A673 (cell line): ENCODE results near the gene ASB17. TPM values are rescaled to one million over a fixed set of nuclear protein-coding genes. Genes with fewer than 3 reads are reported as not detected.

ENCODE experiments used
- BruUV-seq: library from RNA; stranded (reverse); fragments of 400-500 nt; replicated peaks from 2 replicates; lab custom pipeline; 2021; lab: Mats Ljungman, UMichigan
- CTCF ChIA-PET: fragments of 300-600 bp; sonication (Branson Sonifier 250); formaldehyde crosslinking; loops from one replicate; lab custom pipeline; 2022; ENCODE audit warnings: antibody characterized with exemption; lab: Charles Lee
- POLR2A ChIA-PET: fragments of 300-600 bp; sonication (Branson Sonifier 250); formaldehyde crosslinking; loops from one replicate; lab custom pipeline; 2022; ENCODE audit warnings: antibody characterized with exemption; ENCODE audit not compliant: low non-redundant PET; lab: Charles Lee
- DNase-seq: peaks from one replicate; pipeline ENCODE4 v3.0.0-alpha.2; 2015; ENCODE audit warnings: low spot score
- H3K27ac ChIP-seq: fragments of 200-600 bp; sonication (generic); 2 replicates; pipeline ENCODE4 v1.5.1; 2016; ENCODE audit warnings: mixed run types, low read depth, mild to moderate bottlenecking, mixed read lengths, antibody characterized with exemption, low read length; ENCODE audit not compliant: poor library complexity, severe bottlenecking
- H3K27me3 ChIP-seq: fragments of 200-600 bp; sonication (generic); replicated peaks from 2 replicates; pipeline ENCODE4 v1.6.1; 2017; ENCODE audit warnings: mixed run types, low read depth, mild to moderate bottlenecking, mixed read lengths, antibody characterized with exemption, low read length; ENCODE audit not compliant: insufficient read depth, poor library complexity
- H3K36me3 ChIP-seq: fragments of 200-600 bp; sonication (generic); 2 replicates; pipeline ENCODE4 v1.6.1; 2016; ENCODE audit warnings: mixed run types, mild to moderate bottlenecking, mixed read lengths, antibody characterized with exemption, low read length; ENCODE audit not compliant: insufficient read depth, poor library complexity, severe bottlenecking
- H3K4me1 ChIP-seq: fragments of 200-600 bp; sonication (generic); 2 replicates; pipeline ENCODE4 v1.6.1; 2017; ENCODE audit warnings: mixed run types, mild to moderate bottlenecking, mixed read lengths, antibody characterized with exemption, low read length; ENCODE audit not compliant: insufficient read depth, poor library complexity, severe bottlenecking
- H3K4me3 ChIP-seq: fragments of 200-600 bp; sonication (generic); 2 replicates; pipeline ENCODE4 v1.5.1; 2016; ENCODE audit warnings: low read depth, mixed run types, mild to moderate bottlenecking, mixed read lengths, low read length; ENCODE audit not compliant: poor library complexity, severe bottlenecking
- H3K9me3 ChIP-seq: fragments of 200-600 bp; sonication (generic); 2 replicates; pipeline ENCODE4 v1.6.1; 2016; ENCODE audit warnings: mixed run types, low read depth, mild to moderate bottlenecking, mixed read lengths, antibody characterized with exemption, low read length; ENCODE audit not compliant: poor library complexity, severe bottlenecking
- EZH2 ChIP-seq: fragments of 200-600 bp; sonication (generic); IDR thresholded peaks from 2 replicates; pipeline ENCODE4 v1.6.1; 2017; ENCODE audit warnings: borderline replicate concordance, low read depth, mild to moderate bottlenecking, mixed read lengths, antibody characterized with exemption, low read length; ENCODE audit not compliant: poor library complexity, severe bottlenecking
- intact Hi-C: fragments of 100-400 bp; cut with micrococcal nuclease; formaldehyde crosslinking; loops from one replicate; pipeline ENCODE4 v1.10.0; 2022; ENCODE audit not compliant: unreplicated experiment
- total RNA-seq: library from RNA; stranded (reverse); gene quantifications from 2 replicates; pipeline ENCODE4 v1.2.3, GENCODE V29; 2021
- TF ChIP-seq, protein P1 (sequence below): fragments of 300-800, 200-600 bp; sonication (generic); conservative IDR thresholded peaks from 2 replicates; pipeline ENCODE4 v1.5.1; 2017; ENCODE audit warnings: low read depth, mild to moderate bottlenecking, antibody characterized with exemption, low read length, moderate library complexity, mixed read lengths

The ASB17 gene
- total RNA-seq, 1 experiment from 2014 or later: not detected

DNA sequence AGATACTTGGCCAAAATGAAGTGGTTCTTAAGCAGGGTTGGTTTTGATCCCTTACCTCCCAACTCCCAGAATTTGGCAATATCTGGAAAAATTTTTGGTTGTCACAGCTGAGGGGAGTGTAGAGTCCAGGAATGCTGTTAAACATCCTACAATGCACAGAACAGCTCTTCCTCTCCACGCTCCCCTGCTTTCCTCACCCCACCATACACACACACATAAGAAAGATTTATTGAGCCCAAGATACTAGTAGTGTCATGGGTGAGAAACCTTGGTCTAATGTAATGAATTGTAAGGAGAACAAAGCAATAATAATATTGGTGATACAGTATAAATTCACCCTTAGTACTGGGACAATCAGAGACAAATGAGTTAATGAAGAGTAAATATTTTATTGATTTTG lies 47.8 kb downstream of the ASB17 start:
- POLR2A ChIA-PET: no interaction called here
- TF ChIP-seq, protein P1, sequence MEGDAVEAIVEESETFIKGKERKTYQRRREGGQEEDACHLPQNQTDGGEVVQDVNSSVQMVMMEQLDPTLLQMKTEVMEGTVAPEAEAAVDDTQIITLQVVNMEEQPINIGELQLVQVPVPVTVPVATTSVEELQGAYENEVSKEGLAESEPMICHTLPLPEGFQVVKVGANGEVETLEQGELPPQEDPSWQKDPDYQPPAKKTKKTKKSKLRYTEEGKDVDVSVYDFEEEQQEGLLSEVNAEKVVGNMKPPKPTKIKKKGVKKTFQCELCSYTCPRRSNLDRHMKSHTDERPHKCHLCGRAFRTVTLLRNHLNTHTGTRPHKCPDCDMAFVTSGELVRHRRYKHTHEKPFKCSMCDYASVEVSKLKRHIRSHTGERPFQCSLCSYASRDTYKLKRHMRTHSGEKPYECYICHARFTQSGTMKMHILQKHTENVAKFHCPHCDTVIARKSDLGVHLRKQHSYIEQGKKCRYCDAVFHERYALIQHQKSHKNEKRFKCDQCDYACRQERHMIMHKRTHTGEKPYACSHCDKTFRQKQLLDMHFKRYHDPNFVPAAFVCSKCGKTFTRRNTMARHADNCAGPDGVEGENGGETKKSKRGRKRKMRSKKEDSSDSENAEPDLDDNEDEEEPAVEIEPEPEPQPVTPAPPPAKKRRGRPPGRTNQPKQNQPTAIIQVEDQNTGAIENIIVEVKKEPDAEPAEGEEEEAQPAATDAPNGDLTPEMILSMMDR: no peak
- no peak for TF ChIP-seq EZH2
- Histone ChIP-seq H3K36me3 (no peaks in the 10 kb centered on the region), H3K27ac (no peak overlapping the region), H3K4me1 (no peaks in the 10 kb centered on the region), H3K4me3 (no peak overlapping the region), H3K27me3 (no peaks in the 10 kb centered on the region), H3K9me3 (no peaks in the 10 kb centered on the region)
- DNase-seq: no peak
- CTCF ChIA-PET: no interaction called here
- intact Hi-C loops: no loop called here
- BruUV-seq: no TSS peak

DNA sequence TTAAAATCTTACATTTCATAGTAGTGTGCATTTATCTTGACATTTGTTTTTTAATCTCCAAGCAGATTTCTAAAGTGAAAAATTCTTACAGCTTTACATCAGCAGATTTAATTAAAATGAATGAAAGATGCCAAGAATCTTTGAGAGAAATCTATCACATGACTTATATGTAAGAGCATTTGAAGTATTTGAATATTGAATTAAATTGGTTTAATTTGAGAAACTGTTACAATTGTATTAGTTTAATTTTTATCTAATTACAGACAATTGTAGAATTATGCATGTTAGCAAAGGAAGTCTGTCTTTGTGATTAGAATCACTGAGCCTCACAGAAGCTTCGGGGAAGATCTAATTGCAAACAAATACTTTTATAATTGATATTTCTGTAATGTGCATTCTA lies 52.2 kb downstream of the ASB17 start:
- intact Hi-C loops: no loop called here
- Histone ChIP-seq H3K4me1 (no peaks in the 10 kb centered on the region), H3K4me3 (no peak overlapping the region), H3K36me3 (no peaks in the 10 kb centered on the region), H3K27me3 (no peaks in the 10 kb centered on the region), H3K9me3 (no peaks in the 10 kb centered on the region), H3K27ac (no peak overlapping the region)
- ChIA-PET CTCF (no interaction called here), POLR2A (interaction anchor here (0.6 kb wide), 1 partner anchor 110 kb away, joined by 3 read pairs; no protein-coding TSS in a partner anchor)
- no TSS peak for BruUV-seq
- no peak for DNase-seq
- no peak for TF ChIP-seq EZH2
- TF ChIP-seq, protein P1: no peak

DNA sequence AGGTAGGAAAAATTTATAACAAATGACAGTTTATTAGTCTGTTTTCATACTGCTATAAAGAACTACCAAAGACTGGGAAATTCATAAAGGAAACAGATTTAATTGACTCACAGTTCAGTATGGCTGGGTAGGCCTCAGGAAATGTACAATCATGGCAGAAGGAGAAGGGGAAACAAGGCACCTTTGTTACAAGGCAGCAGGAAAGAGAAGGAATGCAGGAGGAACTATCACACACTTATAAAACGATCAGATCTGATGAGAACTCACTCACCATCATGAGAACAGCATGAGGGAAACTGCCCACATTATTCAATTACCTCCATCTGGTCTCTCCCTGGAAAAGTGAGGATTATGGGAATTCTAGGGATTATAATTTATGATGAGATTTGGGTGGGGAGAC lies 61.3 kb downstream of the ASB17 start:
- no peak for DNase-seq
- Histone ChIP-seq H3K4me3 (no peak overlapping the region), H3K27me3 (no peaks in the 10 kb centered on the region), H3K9me3 (no peaks in the 10 kb centered on the region), H3K4me1 (no peaks in the 10 kb centered on the region), H3K27ac (no peak overlapping the region), H3K36me3 (no peaks in the 10 kb centered on the region)
- BruUV-seq: no TSS peak
- ChIA-PET POLR2A (no interaction called here), CTCF (no interaction called here)
- TF ChIP-seq, protein P1: no peak
- intact Hi-C loops: no loop called here

Other genes with a start within 250 kb of the ASB17 start
- 35.6 and 37.3 TPM in 2 replicates for gene ACADM, start 207.7 kb downstream of the ASB17 start, total RNA-seq
- gene RABGGTB, start 146.1 kb downstream of the ASB17 start, total RNA-seq: 140 and 171 TPM in 2 replicates
- gene MSH4, start 135.5 kb downstream of the ASB17 start, total RNA-seq: 0.59 and 1.0 TPM in 2 replicates
- 0.74 and 1.2 TPM in 2 replicates for gene ST6GALNAC3, start 142.3 kb upstream of the ASB17 start, total RNA-seq